IMR-90 (cell line): Measurements from ENCODE around the gene STAG2. TPM values are rescaled to one million over a fixed set of nuclear protein-coding genes. Genes with fewer than 3 reads are reported as not detected.

Source experiments
- ATAC-seq: fragments of 200-7000 bp; cut with Tn5 transposase; 2 replicates; pipeline ENCODE4 v1.9.1; 2020; ENCODE audit warnings: low read depth, mild to moderate bottlenecking, moderate library complexity
- BruUV-seq: library from RNA; stranded (reverse); fragments of 400-500 nt; replicated peaks from 2 replicates; lab custom pipeline; 2021; lab: Mats Ljungman, UMichigan
- CTCF ChIA-PET: fragments of 300-600 bp; formaldehyde crosslinking; extraction: SDS; loops from one replicate; lab custom pipeline; 2021; ENCODE audit warnings: antibody characterized with exemption; lab: Yijun Ruan, JAX
- POLR2A ChIA-PET: fragments of 300-600 bp; sonication (Branson Sonifier 250); formaldehyde crosslinking; loops from one replicate; lab custom pipeline; 2022; ENCODE audit warnings: antibody characterized with exemption; ENCODE audit not compliant: unreplicated experiment; lab: Charles Lee
- DNase-seq: peaks from one replicate; pipeline ENCODE4 v3.0.0; 2013
- H2AFZ ChIP-seq: replicated peaks from 2 replicates; pipeline ENCODE3; 2013; ENCODE audit warnings: low read length, mild to moderate bottlenecking; ENCODE audit not compliant: poor library complexity
- H2AK5ac ChIP-seq: 2 replicates; pipeline ENCODE4 v1.6.1; 2013; ENCODE audit warnings: low read depth, low read length, inconsistent platforms
- H2AK9ac ChIP-seq: replicated peaks from 2 replicates; pipeline ENCODE3; 2013; ENCODE audit warnings: mild to moderate bottlenecking, low read depth, low read length, moderate library complexity; ENCODE audit not compliant: poor library complexity
- H2BK120ac ChIP-seq: 2 replicates; pipeline ENCODE4 v1.6.1; 2013; ENCODE audit warnings: low read depth, low read length, inconsistent platforms
- H2BK15ac ChIP-seq: 3 replicates; pipeline ENCODE4 v1.6.1; 2013; ENCODE audit warnings: low read depth, low read length, inconsistent platforms
- H2BK20ac ChIP-seq: 2 replicates; pipeline ENCODE4 v1.6.1; 2013; ENCODE audit warnings: low read depth, mild to moderate bottlenecking, inconsistent platforms, low read length, moderate library complexity
- H2BK5ac ChIP-seq: 2 replicates; pipeline ENCODE4 v1.6.1; 2013; ENCODE audit warnings: mild to moderate bottlenecking, low read depth, low read length, inconsistent platforms; ENCODE audit not compliant: poor library complexity, severe bottlenecking
- H3K14ac ChIP-seq: replicated peaks from 2 replicates; pipeline ENCODE4 v1.6.1; 2013; ENCODE audit warnings: low read depth, low read length, inconsistent platforms
- H3K18ac ChIP-seq: 2 replicates; pipeline ENCODE4 v1.6.1; 2013; ENCODE audit warnings: low read depth, low read length, control low read depth
- H3K23ac ChIP-seq: 2 replicates; pipeline ENCODE4 v1.6.1; 2013; ENCODE audit warnings: low read depth, low read length, inconsistent platforms
- H3K27ac ChIP-seq: 2 replicates; pipeline ENCODE4 v1.5.1; 2013; ENCODE audit warnings: mild to moderate bottlenecking, control low read depth, low read length; ENCODE audit not compliant: insufficient read depth
- H3K27me3 ChIP-seq: 2 replicates; pipeline ENCODE4 v1.6.1; 2013; ENCODE audit warnings: low read length; ENCODE audit not compliant: control insufficient read depth, insufficient read depth
- H3K36me3 ChIP-seq: 2 replicates; pipeline ENCODE4 v1.6.1; 2013; ENCODE audit warnings: low read length, mixed read lengths; ENCODE audit not compliant: control insufficient read depth, insufficient read depth
- H3K4ac ChIP-seq: 2 replicates; pipeline ENCODE4 v1.6.1; 2013; ENCODE audit warnings: low read depth, low read length, inconsistent platforms
- H3K4me1 ChIP-seq: 2 replicates; pipeline ENCODE4 v1.6.1; 2013; ENCODE audit warnings: low read length, mixed read lengths; ENCODE audit not compliant: control insufficient read depth, insufficient read depth
- H3K4me2 ChIP-seq: 2 replicates; pipeline ENCODE4 v1.6.1; 2013; ENCODE audit warnings: low read depth, mild to moderate bottlenecking, control low read depth, low read length, moderate library complexity
- H3K4me3 ChIP-seq: 2 replicates; pipeline ENCODE4 v1.5.1; 2013; ENCODE audit warnings: low read depth, mild to moderate bottlenecking, control low read depth, low read length, moderate library complexity; ENCODE audit not compliant: insufficient read depth
- H3K56ac ChIP-seq: 2 replicates; pipeline ENCODE4 v1.6.1; 2013; ENCODE audit warnings: low read length, inconsistent platforms; ENCODE audit not compliant: insufficient read depth; ENCODE audit errors: extremely low read depth
- H3K79me1 ChIP-seq, 2 experiments: 2 replicates each; pipeline ENCODE4 v1.6.1; 2013; ENCODE audit warnings: low read length in 2 of 2, inconsistent platforms in 1 of 2, low read depth in 1 of 2
- H3K9ac ChIP-seq: 2 replicates; pipeline ENCODE4 v1.6.1; 2013; ENCODE audit warnings: low read depth, low read length, control low read depth
- H3K9me1 ChIP-seq: 2 replicates; pipeline ENCODE4 v1.6.1; 2013; ENCODE audit warnings: low read length, inconsistent platforms; ENCODE audit not compliant: insufficient read depth
- H3K9me3 ChIP-seq: 2 replicates; pipeline ENCODE4 v1.6.1; 2013; ENCODE audit warnings: low read length; ENCODE audit not compliant: control insufficient read depth, insufficient read depth
- H4K20me1 ChIP-seq: 2 replicates; pipeline ENCODE4 v1.6.1; 2013; ENCODE audit warnings: low read length, inconsistent platforms; ENCODE audit not compliant: insufficient read depth
- H4K5ac ChIP-seq: 2 replicates; pipeline ENCODE4 v1.6.1; 2013; ENCODE audit warnings: mild to moderate bottlenecking, low read depth, low read length, control low read depth
- H4K8ac ChIP-seq, 2 experiments: 2 replicates each; pipeline ENCODE4 v1.6.1; 2013; ENCODE audit warnings: low read depth in 2 of 2, low read length in 2 of 2, control low read depth in 1 of 2, inconsistent platforms in 1 of 2
- H4K91ac ChIP-seq: 2 replicates; pipeline ENCODE4 v1.6.1; 2013; ENCODE audit warnings: low read depth, low read length, inconsistent platforms; ENCODE audit not compliant: insufficient read depth
- BHLHE40 ChIP-seq: fragments of 150-350 bp; IDR thresholded peaks from 2 replicates; pipeline ENCODE4 v1.6.1; 2016; ENCODE audit warnings: mild to moderate bottlenecking, low read depth, low read length
- CEBPB ChIP-seq: IDR thresholded peaks from 2 replicates; pipeline ENCODE4 v1.6.1; 2012; ENCODE audit warnings: low read depth, low read length, improper control_type of control experiment
- CHD1 ChIP-seq: IDR thresholded peaks from 2 replicates; pipeline ENCODE4 v1.6.1; 2012; ENCODE audit warnings: low read depth, low read length, improper control_type of control experiment
- FOS ChIP-seq: fragments of 150-350 bp; IDR thresholded peaks from 2 replicates; pipeline ENCODE4 v1.6.1; 2016; ENCODE audit warnings: low read depth, low read length
- MAFK ChIP-seq: IDR thresholded peaks from 2 replicates; pipeline ENCODE4 v1.6.1; 2012; ENCODE audit warnings: low read depth, low read length, improper control_type of control experiment
- MAZ ChIP-seq: IDR thresholded peaks from 2 replicates; pipeline ENCODE4 v1.6.1; 2012; ENCODE audit warnings: low read depth, mild to moderate bottlenecking, low read length, improper control_type of control experiment, moderate library complexity, borderline replicate concordance
- MXI1 ChIP-seq: IDR thresholded peaks from 2 replicates; pipeline ENCODE4 v1.6.1; 2012; ENCODE audit warnings: low read depth, mild to moderate bottlenecking, low read length, moderate library complexity, borderline replicate concordance
- NFE2L2 ChIP-seq: fragments of 150-350 bp; IDR thresholded peaks from 2 replicates; pipeline ENCODE4 v1.6.1; 2016; ENCODE audit warnings: low read depth, mild to moderate bottlenecking, low read length
- POLR2A ChIP-seq: IDR thresholded peaks from 2 replicates; pipeline ENCODE4 v1.6.1; 2012; ENCODE audit warnings: mild to moderate bottlenecking, low read depth, low read length
- RAD21 ChIP-seq: IDR thresholded peaks from 2 replicates; pipeline ENCODE4 v1.6.1; 2012; ENCODE audit warnings: low read length, improper control_type of control experiment
- RCOR1 ChIP-seq: IDR thresholded peaks from 2 replicates; pipeline ENCODE4 v1.6.1; 2012; ENCODE audit warnings: mild to moderate bottlenecking, low read length, improper control_type of control experiment; ENCODE audit not compliant: insufficient replicate concordance
- RFX5 ChIP-seq: IDR thresholded peaks from 2 replicates; pipeline ENCODE4 v1.8.0; 2012; ENCODE audit warnings: low read depth, mild to moderate bottlenecking, low read length, moderate library complexity
- SMC3 ChIP-seq: fragments of 150-350 bp; IDR thresholded peaks from 2 replicates; pipeline ENCODE4 v1.6.1; 2016; ENCODE audit warnings: low read depth, mild to moderate bottlenecking, antibody characterized with exemption, low read length, moderate library complexity
- WGBS, 2 experiments: methylation state at CpG; one replicate each; pipeline versions ENCODE4 v1.1.5 to v1.1.7; 2013; ENCODE audit warnings: missing lambda C conversion rate in 2 of 2; ENCODE audit not compliant: insufficient read length in 1 of 2; ENCODE audit errors: extremely low coverage in 2 of 2; 5-methylcytosine and 5-hydroxymethylcytosine counted together
- dilution Hi-C: fragments of 300-500 bp; cut with HindIII; formaldehyde crosslinking; loops from one replicate; pipeline ENCODE4 v1.14.3; 2018; ENCODE audit warnings: low sequenced_read_pairs; ENCODE audit not compliant: unreplicated experiment
- in situ Hi-C: fragments of 300-500 bp; cut with MboI; formaldehyde crosslinking; loops from 3 replicates; pipeline ENCODE4 v1.14.3; 2019; ENCODE audit warnings: low sequenced_read_pairs, inconsistent platforms, mixed read lengths
- intact Hi-C: fragments of 100-400 bp; cut with micrococcal nuclease; formaldehyde crosslinking; loops from 2 replicates; pipeline ENCODE4 v1.10.0; 2022
- polyA plus RNA-seq, 3 experiments: library from polyadenylated mRNA; depleted of rRNA; stranded (reverse); fragments of >200 nt; gene quantifications; 2 replicates each; pipeline ENCODE4 v1.2.3, GENCODE V29; 2012; ENCODE audit warnings: low replicate concordance in 1 of 3
- total RNA-seq: library from RNA; depleted of rRNA; stranded (reverse); fragments of >200 nt; gene quantifications from 2 replicates; pipeline ENCODE4 v1.2.3, GENCODE V29; 2012
- TF ChIP-seq, protein P1 (sequence below): conservative IDR thresholded peaks from 2 replicates; pipeline ENCODE4 v1.5.1; 2012; ENCODE audit warnings: mild to moderate bottlenecking, low read depth, low read length, improper control_type of control experiment
- TF ChIP-seq, protein P2 (sequence below): fragments of 150-350 bp; IDR thresholded peaks from 2 replicates; pipeline ENCODE4 v1.6.1; 2017; ENCODE audit warnings: mild to moderate bottlenecking, antibody characterized with exemption, low read length, low read depth
- TF ChIP-seq, protein P3 (sequence below): fragments of 150-350 bp; IDR thresholded peaks from 2 replicates; pipeline ENCODE4 v1.6.1; 2016; ENCODE audit warnings: low read depth, mild to moderate bottlenecking, low read length, moderate library complexity, borderline replicate concordance

Gene STAG2
- total and polyA plus RNA-seq, 2 of the 4 experiments (the other 2 are of a cell fraction) = 19.6 to 71.2 TPM

DNA sequence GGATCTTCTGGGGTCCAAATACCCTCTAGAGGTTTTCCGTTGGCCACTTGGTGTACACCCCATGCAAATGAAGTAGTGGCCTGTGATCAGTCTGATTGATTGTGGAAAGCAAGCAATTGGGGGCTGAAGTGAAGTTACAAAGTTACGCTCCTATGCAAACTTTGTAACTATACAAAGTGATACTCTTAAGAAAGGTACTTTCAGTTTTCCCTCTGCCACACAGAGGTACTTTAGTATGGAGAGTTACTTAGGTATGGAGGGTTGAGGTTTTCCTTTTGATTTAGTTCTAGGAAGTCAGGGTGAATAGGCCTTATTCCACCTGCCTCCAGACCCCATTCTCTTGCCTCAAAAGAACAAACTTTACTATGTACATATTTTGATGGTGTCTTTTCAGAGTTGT is 28.7 kb downstream of the STAG2 start:
- no peak overlapping the region for H2BK120ac ChIP-seq
- no peaks in the 10 kb centered on the region for H3K9me3 ChIP-seq
- intact Hi-C loops (no loop called here), dilution Hi-C loops (no loop called here), in situ Hi-C loops (no loop called here)
- H3K4me3 ChIP-seq = no peak overlapping the region
- H4K91ac ChIP-seq = no peak overlapping the region
- no peak overlapping the region for H2AFZ ChIP-seq
- H2AK9ac ChIP-seq = no peak overlapping the region
- peaks cover 23% of the 10 kb centered on the region for H4K20me1 ChIP-seq
- no peaks in the 10 kb centered on the region; the same call in 1 of the 2 replicates for H3K36me3 ChIP-seq
- H2AK5ac ChIP-seq = no peak overlapping the region
- no peak overlapping the region for H4K8ac ChIP-seq
- H3K9ac ChIP-seq = no peak overlapping the region
- H3K4ac ChIP-seq = no peak overlapping the region
- no peak overlapping the region for H3K4me2 ChIP-seq
- CTCF ChIA-PET = interaction anchor here (0.7 kb wide), 1 partner anchor 1403 kb away, joined by 5 read pairs; no protein-coding TSS in a partner anchor
- TF ChIP-seq, protein P1, sequence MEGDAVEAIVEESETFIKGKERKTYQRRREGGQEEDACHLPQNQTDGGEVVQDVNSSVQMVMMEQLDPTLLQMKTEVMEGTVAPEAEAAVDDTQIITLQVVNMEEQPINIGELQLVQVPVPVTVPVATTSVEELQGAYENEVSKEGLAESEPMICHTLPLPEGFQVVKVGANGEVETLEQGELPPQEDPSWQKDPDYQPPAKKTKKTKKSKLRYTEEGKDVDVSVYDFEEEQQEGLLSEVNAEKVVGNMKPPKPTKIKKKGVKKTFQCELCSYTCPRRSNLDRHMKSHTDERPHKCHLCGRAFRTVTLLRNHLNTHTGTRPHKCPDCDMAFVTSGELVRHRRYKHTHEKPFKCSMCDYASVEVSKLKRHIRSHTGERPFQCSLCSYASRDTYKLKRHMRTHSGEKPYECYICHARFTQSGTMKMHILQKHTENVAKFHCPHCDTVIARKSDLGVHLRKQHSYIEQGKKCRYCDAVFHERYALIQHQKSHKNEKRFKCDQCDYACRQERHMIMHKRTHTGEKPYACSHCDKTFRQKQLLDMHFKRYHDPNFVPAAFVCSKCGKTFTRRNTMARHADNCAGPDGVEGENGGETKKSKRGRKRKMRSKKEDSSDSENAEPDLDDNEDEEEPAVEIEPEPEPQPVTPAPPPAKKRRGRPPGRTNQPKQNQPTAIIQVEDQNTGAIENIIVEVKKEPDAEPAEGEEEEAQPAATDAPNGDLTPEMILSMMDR = no peak
- TF ChIP-seq NFE2L2 (no peak), SMC3 (no peak), CEBPB (no peak), MAFK (no peak), CHD1 (no peak), RAD21 (no peak), MXI1 (no peak), POLR2A (no peak), RFX5 (no peak), BHLHE40 (no peak), RCOR1 (no peak), MAZ (no peak), FOS (no peak)
- TF ChIP-seq, protein P2, sequence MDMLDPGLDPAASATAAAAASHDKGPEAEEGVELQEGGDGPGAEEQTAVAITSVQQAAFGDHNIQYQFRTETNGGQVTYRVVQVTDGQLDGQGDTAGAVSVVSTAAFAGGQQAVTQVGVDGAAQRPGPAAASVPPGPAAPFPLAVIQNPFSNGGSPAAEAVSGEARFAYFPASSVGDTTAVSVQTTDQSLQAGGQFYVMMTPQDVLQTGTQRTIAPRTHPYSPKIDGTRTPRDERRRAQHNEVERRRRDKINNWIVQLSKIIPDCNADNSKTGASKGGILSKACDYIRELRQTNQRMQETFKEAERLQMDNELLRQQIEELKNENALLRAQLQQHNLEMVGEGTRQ = no peak
- TF ChIP-seq, protein P3, sequence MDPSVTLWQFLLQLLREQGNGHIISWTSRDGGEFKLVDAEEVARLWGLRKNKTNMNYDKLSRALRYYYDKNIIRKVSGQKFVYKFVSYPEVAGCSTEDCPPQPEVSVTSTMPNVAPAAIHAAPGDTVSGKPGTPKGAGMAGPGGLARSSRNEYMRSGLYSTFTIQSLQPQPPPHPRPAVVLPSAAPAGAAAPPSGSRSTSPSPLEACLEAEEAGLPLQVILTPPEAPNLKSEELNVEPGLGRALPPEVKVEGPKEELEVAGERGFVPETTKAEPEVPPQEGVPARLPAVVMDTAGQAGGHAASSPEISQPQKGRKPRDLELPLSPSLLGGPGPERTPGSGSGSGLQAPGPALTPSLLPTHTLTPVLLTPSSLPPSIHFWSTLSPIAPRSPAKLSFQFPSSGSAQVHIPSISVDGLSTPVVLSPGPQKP = no peak
- POLR2A ChIA-PET = no interaction called here
- BruUV-seq = no TSS peak
- H3K23ac ChIP-seq = no peak overlapping the region
- no peak overlapping the region for H3K14ac ChIP-seq
- no peaks in the 10 kb centered on the region; the same call in 1 of the 2 replicates for H3K9me1 ChIP-seq
- no peak overlapping the region for H3K56ac ChIP-seq
- DNase-seq = no peak
- H3K18ac ChIP-seq = no peak overlapping the region
- no peak for ATAC-seq
- WGBS, 2 experiments = no CpG with 5 or more reads among the region's 2 CpGs
- no peak overlapping the region for H2BK5ac ChIP-seq
- peaks cover 0 to 12% of the 10 kb centered on the region in 2 experiments; a peak in 3 of 4 replicates for H3K79me1 ChIP-seq
- H2BK20ac ChIP-seq = no peak overlapping the region
- no peaks in the 10 kb centered on the region for H3K27me3 ChIP-seq
- no peak overlapping the region for H2BK15ac ChIP-seq
- peaks cover 4% of the 10 kb centered on the region; the same call in 1 of the 2 replicates for H3K4me1 ChIP-seq
- no peak overlapping the region for H4K5ac ChIP-seq
- H3K27ac ChIP-seq = no peak overlapping the region
